Measurements from ENCODE around the gene CHDH. TPM values are rescaled to one million over a fixed set of nuclear protein-coding genes. Genes with fewer than 3 reads are reported as not detected.

CHDH gene
- total and polyA plus RNA-seq, 2 donors (not counting 3 experiments of a cell fraction or from before 2014, with no cell fraction given) = 0.04 to 0.06 TPM

DNA sequence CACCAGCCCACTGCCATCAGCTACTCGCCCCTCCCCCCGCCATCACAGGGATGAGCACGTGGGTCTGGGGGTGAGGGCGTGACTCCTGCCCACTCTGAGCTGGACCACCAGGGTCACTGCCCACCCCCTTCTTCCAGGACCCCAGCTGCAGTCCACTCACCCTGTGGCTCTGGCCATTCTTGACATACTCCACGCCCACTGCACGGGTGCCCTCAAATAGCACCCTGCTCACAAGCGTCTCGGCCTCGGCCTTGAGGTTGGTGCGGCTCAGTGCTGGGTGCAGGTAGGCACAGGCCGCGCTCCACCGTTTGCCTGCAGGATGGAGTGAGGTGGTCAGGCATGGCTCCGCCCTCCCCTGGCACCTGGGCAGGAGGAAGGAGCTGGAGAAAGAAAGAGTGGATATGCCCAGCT lies 23.9 kb downstream of the CHDH start:
- Histone ChIP-seq H3K9me1 (replicated peaks; ENCODE audit: control insufficient read depth, extremely low read depth, insufficient read depth, low read length) (no peaks in the 10 kb centered on the region), H3K27ac (ENCODE audit: insufficient read depth, low read depth, low read length) (no peak overlapping the region), H4K20me1 (replicated peaks; ENCODE audit: control insufficient read depth, extremely low read depth, insufficient read depth, low read length) (no peaks in the 10 kb centered on the region), H3K4me2 (ENCODE audit: insufficient read depth, low read length) (no peak overlapping the region), H3K36me3 (ENCODE audit: control insufficient read depth in 2 of 2, extremely low read depth in 1 of 2, insufficient read depth in 2 of 2, low read length in 2 of 2) (no peaks in the 10 kb centered on the region), H3K9ac (replicated peaks; ENCODE audit: extremely low read depth, insufficient read depth, low read length) (no peak overlapping the region), H3K9me3 (replicated peaks; ENCODE audit: control insufficient read depth, insufficient read depth, low read length) (no peaks in the 10 kb centered on the region), H3K4me3 (replicated peaks in 1 of 3; ENCODE audit: insufficient read depth in 1 of 3, low read depth in 1 of 3, low read length in 3 of 3) (no peak overlapping the region), H3K27me3 (ENCODE audit: control insufficient read depth in 2 of 2, insufficient read depth in 2 of 2, low read length in 2 of 2) (no peaks in the 10 kb centered on the region), H3K79me2 (ENCODE audit: control insufficient read depth, insufficient read depth, low read length) (no peaks in the 10 kb centered on the region), H3K4me1 (ENCODE audit: control insufficient read depth, extremely low read depth, insufficient read depth, low read length) (no peaks in the 10 kb centered on the region), H2AFZ (ENCODE audit: low read depth, low read length) (no peak overlapping the region)
- DNase-seq (ENCODE audit: low read depth, low spot score) (no peak), FAIRE-seq (no peak)
- no TSS peak for BruUV-seq (replicated peaks)
- ChIA-PET CTCF (interaction anchor here (0.8 kb wide), 1 partner anchor 22 kb away, joined by 3 read pairs; no protein-coding TSS in a partner anchor), POLR2A (interaction anchor here (0.6 kb wide), 1 partner anchor 729 kb away, joined by 3 read pairs; no protein-coding TSS in a partner anchor)
- intact Hi-C loops (cut with micrococcal nuclease) = no loop called here
- dilution Hi-C loops (cut with MboI; ENCODE audit: extremely low pct_ligation_motif_present, low sequenced_read_pairs) = no loop called here
- TF ChIP-seq, protein P1, sequence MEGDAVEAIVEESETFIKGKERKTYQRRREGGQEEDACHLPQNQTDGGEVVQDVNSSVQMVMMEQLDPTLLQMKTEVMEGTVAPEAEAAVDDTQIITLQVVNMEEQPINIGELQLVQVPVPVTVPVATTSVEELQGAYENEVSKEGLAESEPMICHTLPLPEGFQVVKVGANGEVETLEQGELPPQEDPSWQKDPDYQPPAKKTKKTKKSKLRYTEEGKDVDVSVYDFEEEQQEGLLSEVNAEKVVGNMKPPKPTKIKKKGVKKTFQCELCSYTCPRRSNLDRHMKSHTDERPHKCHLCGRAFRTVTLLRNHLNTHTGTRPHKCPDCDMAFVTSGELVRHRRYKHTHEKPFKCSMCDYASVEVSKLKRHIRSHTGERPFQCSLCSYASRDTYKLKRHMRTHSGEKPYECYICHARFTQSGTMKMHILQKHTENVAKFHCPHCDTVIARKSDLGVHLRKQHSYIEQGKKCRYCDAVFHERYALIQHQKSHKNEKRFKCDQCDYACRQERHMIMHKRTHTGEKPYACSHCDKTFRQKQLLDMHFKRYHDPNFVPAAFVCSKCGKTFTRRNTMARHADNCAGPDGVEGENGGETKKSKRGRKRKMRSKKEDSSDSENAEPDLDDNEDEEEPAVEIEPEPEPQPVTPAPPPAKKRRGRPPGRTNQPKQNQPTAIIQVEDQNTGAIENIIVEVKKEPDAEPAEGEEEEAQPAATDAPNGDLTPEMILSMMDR (IDR thresholded peaks at IDR 0.05; ENCODE audit: extremely low read depth in 1 of 2, insufficient read depth in 1 of 2, low read depth in 1 of 2, low read length in 2 of 2) = no peak
- no peak for TF ChIP-seq MYC (IDR thresholded peaks at IDR 0.05; ENCODE audit: low read depth, low read length)
- TF ChIP-seq JUN (IDR thresholded peaks at IDR 0.05; ENCODE audit: borderline replicate concordance, insufficient read depth, insufficient read length, low read depth) = no peak
- TF ChIP-seq GATA2 (IDR thresholded peaks at IDR 0.05; ENCODE audit: insufficient read depth, insufficient read length, low read depth, low read length) = no peak
- TF ChIP-seq, protein P2, sequence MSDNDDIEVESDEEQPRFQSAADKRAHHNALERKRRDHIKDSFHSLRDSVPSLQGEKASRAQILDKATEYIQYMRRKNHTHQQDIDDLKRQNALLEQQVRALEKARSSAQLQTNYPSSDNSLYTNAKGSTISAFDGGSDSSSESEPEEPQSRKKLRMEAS (IDR thresholded peaks at IDR 0.05; ENCODE audit: insufficient read depth, insufficient read length) = no peak
- no peak for TF ChIP-seq POLR2A (IDR thresholded peaks at IDR 0.05; ENCODE audit: low read depth, low read length)
